ENCODE measurements around the gene KMT2A.

The KMT2A gene

DNA sequence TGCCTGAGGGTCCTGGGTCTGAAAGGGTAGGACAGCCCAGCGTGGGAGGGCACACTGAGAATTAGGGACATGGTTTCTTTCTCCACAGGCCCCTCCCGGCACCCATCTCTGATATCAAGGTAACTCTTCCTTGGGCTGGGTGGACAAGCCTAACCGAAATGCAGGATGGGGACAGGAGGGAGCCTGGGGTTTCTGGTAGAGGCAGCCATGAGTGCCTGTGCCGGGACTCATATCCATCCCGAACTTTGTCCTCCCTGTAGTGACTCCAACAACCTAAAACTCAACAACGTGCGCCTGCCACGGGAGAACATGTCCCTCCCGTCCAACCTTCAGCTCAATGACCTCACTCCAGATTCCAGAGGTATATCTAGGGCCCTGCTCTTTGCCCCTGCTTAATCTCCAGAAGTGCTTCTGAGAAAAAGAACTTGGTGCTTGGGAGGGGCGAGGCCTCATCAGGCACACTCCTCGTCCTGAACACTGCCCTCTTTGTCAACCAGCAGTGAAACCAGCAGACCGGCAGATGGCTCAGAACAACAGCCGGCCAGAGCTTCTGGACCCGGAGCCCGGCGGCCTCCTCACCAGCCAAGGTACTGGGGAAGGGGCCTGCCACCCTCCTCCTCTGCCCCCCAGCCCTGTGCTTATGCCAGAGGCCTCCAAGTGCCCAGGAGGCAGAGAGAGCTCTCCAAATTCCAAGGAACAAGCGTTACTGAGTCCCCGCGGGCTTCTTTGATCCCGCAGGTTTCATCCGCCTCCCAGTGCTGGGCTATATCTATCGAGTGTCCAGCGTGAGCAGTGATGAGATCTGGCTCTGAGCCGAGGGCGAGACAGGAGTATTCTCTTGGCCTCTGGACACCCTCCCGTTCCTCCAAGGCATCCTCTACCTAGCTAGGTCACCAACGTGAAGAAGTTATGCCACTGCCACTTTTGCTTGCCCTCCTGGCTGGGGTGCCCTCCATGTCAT lies 97.8 kb downstream of the KMT2A start:
- DNase-seq (ENCODE audit: low read depth) = no peak

- DNase-seq (ENCODE audit: low read depth) = no peak
Measured at GRCh38 chr11:118535261-118535660, 99.0 kb downstream of the KMT2A start.

GRCh38 chr11:118536726-118537125 lies 100.4 kb downstream of the KMT2A start:
- DNase-seq (ENCODE audit: low read depth) = no peak

- DNase-seq (ENCODE audit: low read depth) = no peak
Measured at GRCh38 chr11:118537409-118537980, 101.2 kb downstream of the KMT2A start.

- DNase-seq (ENCODE audit: low read depth) = no peak
Measured at GRCh38 chr11:118544010-118544646, 107.8 kb downstream of the KMT2A start.

DNA sequence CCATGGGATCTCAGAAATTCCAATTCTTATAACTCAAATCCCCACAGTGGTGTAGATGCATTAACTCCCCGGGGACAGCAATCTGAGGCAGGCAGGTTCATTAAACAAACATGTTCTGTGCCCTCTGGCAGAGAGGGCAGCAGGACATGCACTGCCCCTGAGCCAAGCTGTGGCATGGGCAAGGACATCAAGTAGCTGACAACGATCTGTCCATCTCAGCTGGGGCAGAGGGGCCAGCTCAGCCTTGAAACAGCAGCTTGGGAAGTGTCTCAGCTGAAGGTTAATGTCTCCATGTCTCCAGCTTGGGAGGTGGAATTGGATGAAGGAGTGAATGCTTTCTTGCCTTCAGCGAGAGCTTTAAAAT lies 108.3 kb downstream of the KMT2A start:
- no peak for DNase-seq (ENCODE audit: low read depth)

GRCh38 chr11:118545533-118545932 lies 109.2 kb downstream of the KMT2A start:
- no peak for DNase-seq (ENCODE audit: low read depth)

- no peak for DNase-seq (ENCODE audit: low read depth)
Measured at GRCh38 chr11:118547132-118547531, 110.8 kb downstream of the KMT2A start.

GRCh38 chr11:118552341-118552740 lies 116.0 kb downstream of the KMT2A start:
- no peak for DNase-seq (ENCODE audit: low read depth)

DNA sequence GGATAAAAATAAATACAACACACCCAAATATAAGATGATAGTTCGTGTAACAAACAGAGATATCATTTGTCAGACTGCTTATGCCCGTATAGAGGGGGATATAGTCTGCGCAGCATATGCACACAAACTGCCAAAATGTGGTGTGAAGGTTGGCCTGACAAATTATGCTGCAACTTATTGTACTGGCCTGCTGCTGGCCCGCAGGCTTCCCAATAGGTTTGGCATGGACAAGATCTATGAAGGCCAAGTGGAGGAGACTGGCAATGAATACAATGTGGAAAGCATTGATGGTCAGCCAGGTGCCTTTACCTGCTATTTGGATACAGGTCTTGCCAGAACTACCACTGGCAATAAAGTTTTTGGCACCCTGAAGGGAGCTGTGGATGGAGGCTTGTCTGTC lies 124.5 kb downstream of the KMT2A start:
- DNase-seq (ENCODE audit: low read depth) = no peak

DNA sequence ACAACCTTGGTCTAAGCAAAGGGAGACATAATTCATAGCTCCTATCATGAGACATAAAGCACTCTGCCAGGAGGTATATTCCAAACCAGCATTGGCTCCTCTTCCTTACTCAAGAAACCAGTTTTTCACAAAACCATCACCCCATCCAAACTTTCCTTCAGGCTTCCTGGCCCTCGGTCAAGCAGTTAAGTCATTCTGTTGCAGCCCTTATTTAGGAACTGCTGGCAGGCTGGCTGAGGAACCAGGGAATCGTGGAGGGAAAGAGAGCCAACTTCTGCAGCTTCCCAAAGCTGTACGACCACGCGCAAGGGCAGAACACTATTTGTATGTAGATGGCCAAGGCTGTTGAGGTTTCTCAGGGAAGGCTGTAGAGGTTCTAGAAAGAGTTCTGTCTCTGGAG lies 128.8 kb downstream of the KMT2A start:
- DNase-seq (ENCODE audit: low read depth) = no peak

DNA sequence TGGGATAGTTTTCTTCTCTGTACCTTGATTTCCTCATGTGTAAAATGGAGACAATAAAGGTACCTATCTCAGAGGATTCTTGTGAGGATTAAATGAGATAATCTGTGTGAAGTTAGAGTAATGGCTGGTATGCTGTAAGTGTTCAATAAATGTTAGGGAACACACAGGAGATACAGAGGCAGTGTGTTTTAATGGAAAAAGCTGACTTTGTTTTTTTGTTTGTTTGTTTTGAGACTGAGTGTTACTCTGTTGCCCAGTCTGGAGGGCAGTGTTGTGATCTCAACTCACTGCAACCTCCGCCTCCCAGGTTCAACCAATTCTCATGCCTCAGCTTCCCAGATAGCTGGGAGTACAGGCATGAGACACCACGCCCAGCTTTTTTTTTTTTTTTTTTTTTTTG lies 133.4 kb downstream of the KMT2A start:
- DNase-seq (ENCODE audit: low read depth) = no peak

- no peak for DNase-seq (ENCODE audit: low read depth)
Measured at GRCh38 chr11:118570787-118571186, 134.5 kb downstream of the KMT2A start.

DNA sequence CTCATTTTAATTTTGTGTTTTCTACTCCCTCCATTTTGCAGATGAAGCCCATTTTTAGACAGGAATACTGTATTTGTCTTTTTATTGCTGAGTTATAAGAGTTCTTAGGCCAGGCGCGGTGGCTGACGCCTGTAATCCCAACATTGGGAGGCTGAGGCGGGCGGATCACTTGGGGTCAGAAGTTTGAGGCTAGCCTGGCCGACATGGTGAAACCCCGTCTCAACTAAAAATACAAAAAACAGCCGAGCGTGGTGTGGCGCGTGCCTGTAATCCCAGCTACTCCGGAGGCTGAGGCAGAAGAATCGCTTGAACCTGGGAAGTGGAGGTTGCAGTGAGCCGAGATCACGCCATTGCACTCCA lies 135.4 kb downstream of the KMT2A start:
- DNase-seq (ENCODE audit: low read depth) = peak; percentile 25

DNA sequence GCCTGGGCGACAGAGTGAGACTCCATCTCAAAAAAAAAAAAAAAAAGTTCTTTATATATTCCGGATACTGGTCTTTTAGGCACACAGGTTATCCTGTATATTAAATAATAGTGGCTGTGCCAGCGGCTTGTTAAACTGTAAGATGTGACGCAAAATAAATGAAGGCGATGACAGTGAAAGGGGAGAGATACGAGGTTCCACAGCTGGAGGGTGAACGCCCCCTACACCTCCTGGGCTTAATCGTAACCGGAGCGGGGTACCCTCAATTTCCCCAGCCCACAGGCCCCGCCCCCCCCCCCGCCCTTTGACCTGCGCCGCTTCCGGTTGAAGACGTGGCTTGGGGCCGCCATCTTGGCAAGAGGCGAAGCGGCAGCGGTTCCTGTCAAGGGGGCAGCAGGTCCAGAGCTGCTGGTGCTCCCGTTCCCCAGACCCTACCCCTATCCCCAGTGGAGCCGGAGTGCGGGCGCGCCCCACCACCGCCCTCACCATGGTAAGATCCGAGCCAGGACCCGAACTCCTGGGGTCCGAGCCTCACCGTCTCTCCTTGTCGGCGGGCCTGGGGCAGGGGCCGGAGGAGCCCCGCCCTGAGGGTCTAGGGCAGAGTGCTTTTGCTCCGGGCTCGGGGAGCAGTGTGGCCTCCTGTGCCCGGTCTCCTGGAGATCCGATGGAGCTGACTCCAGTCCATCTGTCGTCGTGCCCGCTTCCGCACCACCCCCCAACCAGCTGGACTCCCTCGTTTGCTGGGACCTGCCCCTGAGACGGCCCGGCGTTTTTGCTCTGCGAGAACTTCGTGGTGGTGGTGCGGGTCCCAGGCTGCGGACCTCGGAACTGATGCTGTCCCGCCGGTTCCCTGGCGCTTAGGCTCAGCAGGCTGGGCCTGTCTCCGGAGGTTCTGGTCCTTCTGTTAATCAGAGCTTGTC lies 136.0 kb downstream of the KMT2A start, which contains the start of gene ARCN1:
TSS of gene ARCN1 (plus strand) at position 349 of the 920 bp plus-strand sequence. CDS start at position 488, 139 bp downstream.
- peak; percentile 82 for DNase-seq (ENCODE audit: low read depth)

- DNase-seq (ENCODE audit: low read depth) = peak; percentile 65
Measured at GRCh38 chr11:118572981-118573550, 136.8 kb downstream of the KMT2A start.

DNA sequence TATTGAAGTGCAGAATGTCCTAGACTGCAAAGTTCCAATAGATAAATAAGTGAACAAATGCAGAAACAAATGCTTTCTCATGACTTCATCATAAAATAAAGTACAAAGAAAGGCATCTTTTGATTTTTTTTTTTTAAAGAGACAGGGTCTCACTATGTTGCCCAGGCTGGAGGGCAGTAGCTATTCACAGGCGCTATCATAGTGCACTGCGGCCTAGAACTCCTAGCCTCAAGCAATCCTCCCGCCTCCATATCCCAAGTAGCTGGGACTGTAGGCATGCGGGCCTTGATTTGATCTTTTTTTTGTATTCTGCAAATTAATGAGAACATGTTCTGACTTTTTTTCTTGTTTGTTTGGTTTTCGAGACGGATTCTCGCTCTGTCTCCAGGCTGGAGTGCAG lies 138.3 kb downstream of the KMT2A start:
- no peak for DNase-seq (ENCODE audit: low read depth)
